Esophagus squamous epithelium (tissue), 4 donors: Measurements from ENCODE around the gene MYBPC1.

Experiments used
- POLR2A ChIP-seq, 4 donors: fragments of 450-650 bp; IDR thresholded peaks; one replicate each; pipeline ENCODE4 v1.6.1; 2017; ENCODE audit warnings: antibody characterized with exemption in 4 of 4, mild to moderate bottlenecking in 4 of 4, moderate library complexity in 3 of 4
- TF ChIP-seq, protein P1 (sequence below), 6 experiments: fragments of 450-650 bp in 4 of 6; fragments of 200-600 bp in 2 of 6; sonication (generic) in 2 of 6; IDR thresholded peaks; one replicate each; pipeline ENCODE4 v1.5.1; 2016 to 2019; ENCODE audit warnings: antibody characterized with exemption in 6 of 6, mild to moderate bottlenecking in 4 of 6, moderate library complexity in 4 of 6

DNA sequence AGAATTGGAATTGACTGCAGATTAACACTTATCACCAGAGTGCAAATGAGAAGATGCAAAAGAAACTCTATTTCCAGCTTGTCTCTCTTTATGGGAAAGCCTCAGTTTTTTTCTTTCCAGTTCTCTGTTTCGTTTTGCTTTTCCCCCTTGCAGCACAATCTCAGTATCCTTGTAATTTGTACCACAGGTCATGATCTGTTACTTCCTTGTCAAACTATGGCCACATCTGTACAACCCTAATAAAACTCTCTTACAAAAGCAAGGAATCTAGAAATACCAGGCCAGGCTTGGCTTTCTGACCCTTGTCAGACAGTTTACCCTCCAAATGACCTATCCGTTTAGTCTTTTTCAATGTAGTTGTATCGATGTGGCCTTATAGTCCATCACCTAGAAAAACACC is 33.9 kb downstream of the MYBPC1 start:
- TF ChIP-seq, protein P1, sequence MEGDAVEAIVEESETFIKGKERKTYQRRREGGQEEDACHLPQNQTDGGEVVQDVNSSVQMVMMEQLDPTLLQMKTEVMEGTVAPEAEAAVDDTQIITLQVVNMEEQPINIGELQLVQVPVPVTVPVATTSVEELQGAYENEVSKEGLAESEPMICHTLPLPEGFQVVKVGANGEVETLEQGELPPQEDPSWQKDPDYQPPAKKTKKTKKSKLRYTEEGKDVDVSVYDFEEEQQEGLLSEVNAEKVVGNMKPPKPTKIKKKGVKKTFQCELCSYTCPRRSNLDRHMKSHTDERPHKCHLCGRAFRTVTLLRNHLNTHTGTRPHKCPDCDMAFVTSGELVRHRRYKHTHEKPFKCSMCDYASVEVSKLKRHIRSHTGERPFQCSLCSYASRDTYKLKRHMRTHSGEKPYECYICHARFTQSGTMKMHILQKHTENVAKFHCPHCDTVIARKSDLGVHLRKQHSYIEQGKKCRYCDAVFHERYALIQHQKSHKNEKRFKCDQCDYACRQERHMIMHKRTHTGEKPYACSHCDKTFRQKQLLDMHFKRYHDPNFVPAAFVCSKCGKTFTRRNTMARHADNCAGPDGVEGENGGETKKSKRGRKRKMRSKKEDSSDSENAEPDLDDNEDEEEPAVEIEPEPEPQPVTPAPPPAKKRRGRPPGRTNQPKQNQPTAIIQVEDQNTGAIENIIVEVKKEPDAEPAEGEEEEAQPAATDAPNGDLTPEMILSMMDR (IDR thresholded peaks at IDR 0.05), result no peak
- no peak for TF ChIP-seq POLR2A (IDR thresholded peaks at IDR 0.05)
